GM23248 (cell line): ENCODE measurements around the gene MAP3K6. TPM values are rescaled to one million over a fixed set of nuclear protein-coding genes. Genes with fewer than 3 reads are reported as not detected.

Experiments used
- DNase-seq: peaks from one replicate; pipeline ENCODE4 v3.0.0-alpha.2; 2015
- H2AFZ ChIP-seq: fragments of 200-600 bp; sonication (generic); 2 replicates; pipeline ENCODE4 v1.6.1; 2016; ENCODE audit warnings: antibody characterized with exemption
- H3F3A ChIP-seq: fragments of 200-600 bp; sonication (generic); 2 replicates; pipeline ENCODE4 v1.6.1; 2016; ENCODE audit warnings: mild to moderate bottlenecking, antibody characterized with exemption, mixed run types; ENCODE audit not compliant: insufficient read depth
- H3K27ac ChIP-seq: fragments of 200-600 bp; sonication (generic); 2 replicates; pipeline ENCODE4 v1.5.1; 2016; ENCODE audit warnings: mild to moderate bottlenecking
- H3K27me3 ChIP-seq: fragments of 200-600 bp; sonication (generic); replicated peaks from 2 replicates; pipeline ENCODE4 v1.6.1; 2016; ENCODE audit warnings: mild to moderate bottlenecking; ENCODE audit not compliant: insufficient read depth
- H3K36me3 ChIP-seq: fragments of 200-600 bp; sonication (generic); 2 replicates; pipeline ENCODE4 v1.6.1; 2016; ENCODE audit warnings: low read depth, mild to moderate bottlenecking
- H3K4me1 ChIP-seq: fragments of 200-600 bp; sonication (generic); 2 replicates; pipeline ENCODE4 v1.6.1; 2016; ENCODE audit warnings: mild to moderate bottlenecking; ENCODE audit not compliant: insufficient read depth
- H3K4me2 ChIP-seq: fragments of 200-600 bp; sonication (generic); one replicate; pipeline ENCODE4 v1.6.1; 2016; ENCODE audit warnings: mild to moderate bottlenecking; ENCODE audit not compliant: unreplicated experiment
- H3K4me3 ChIP-seq: fragments of 200-600 bp; sonication (generic); 2 replicates; pipeline ENCODE4 v1.5.1; 2016; ENCODE audit warnings: mild to moderate bottlenecking
- H3K79me2 ChIP-seq: fragments of 200-600 bp; sonication (generic); 2 replicates; pipeline ENCODE4 v1.6.1; 2016; ENCODE audit warnings: mild to moderate bottlenecking; ENCODE audit not compliant: insufficient read depth
- H3K9ac ChIP-seq: fragments of 200-600 bp; sonication (generic); 2 replicates; pipeline ENCODE4 v1.6.1; 2016; ENCODE audit warnings: mild to moderate bottlenecking
- H3K9me2 ChIP-seq: fragments of 200-600 bp; sonication (generic); 2 replicates; pipeline ENCODE4 v1.6.1; 2016; ENCODE audit warnings: mixed run types, mild to moderate bottlenecking, moderate library complexity; ENCODE audit not compliant: insufficient read depth
- H3K9me3 ChIP-seq: fragments of 200-600 bp; sonication (generic); one replicate; pipeline ENCODE4 v1.6.1; 2017; ENCODE audit warnings: low read depth
- H4K20me1 ChIP-seq: fragments of 200-600 bp; sonication (generic); 2 replicates; pipeline ENCODE4 v1.6.0; 2016; ENCODE audit not compliant: insufficient read depth
- EZH2 ChIP-seq: fragments of 200-600 bp; sonication (generic); IDR thresholded peaks from 2 replicates; pipeline ENCODE4 v1.6.1; 2018; ENCODE audit warnings: antibody characterized with exemption, mild to moderate bottlenecking; ENCODE audit not compliant: insufficient read depth, poor library complexity, severe bottlenecking
- EZH2phosphoT487 ChIP-seq: fragments of 200-600 bp; sonication (generic); IDR thresholded peaks from 2 replicates; pipeline ENCODE4 v1.6.1; 2018; ENCODE audit warnings: antibody characterized with exemption, moderate library complexity, mild to moderate bottlenecking, low read depth; ENCODE audit not compliant: insufficient read depth
- WGBS, 2 experiments: methylation state at CpG; one replicate each; pipeline ENCODE4 v1.1.6; 2015 to 2017; ENCODE audit warnings: low lambda C conversion rate in 2 of 2, low coverage in 1 of 2; ENCODE audit errors: missing lambda C conversion rate in 2 of 2; 5-methylcytosine and 5-hydroxymethylcytosine counted together
- in situ Hi-C: fragments of 300-500 bp; cut with MboI; formaldehyde crosslinking; loops from 2 replicates; pipeline ENCODE4 v1.15.0; 2020
- polyA plus RNA-seq: library from polyadenylated mRNA; unstranded; fragments of >200 nt; fragmentation: Nextera tagmentation; extraction: Ambion mirVana; gene quantifications from 2 replicates; pipeline ENCODE4 v1.2.1, GENCODE V29; 2016
- total RNA-seq: library from RNA; depleted of rRNA; stranded (reverse); fragments of >200 nt; shearing (Covaris generic); gene quantifications from 2 replicates; pipeline ENCODE4 v1.2.3, GENCODE V29; 2014

MAP3K6 gene
- total and polyA plus RNA-seq, 2 experiments from 2014 or later, result 13.7 to 40.3 TPM

DNA sequence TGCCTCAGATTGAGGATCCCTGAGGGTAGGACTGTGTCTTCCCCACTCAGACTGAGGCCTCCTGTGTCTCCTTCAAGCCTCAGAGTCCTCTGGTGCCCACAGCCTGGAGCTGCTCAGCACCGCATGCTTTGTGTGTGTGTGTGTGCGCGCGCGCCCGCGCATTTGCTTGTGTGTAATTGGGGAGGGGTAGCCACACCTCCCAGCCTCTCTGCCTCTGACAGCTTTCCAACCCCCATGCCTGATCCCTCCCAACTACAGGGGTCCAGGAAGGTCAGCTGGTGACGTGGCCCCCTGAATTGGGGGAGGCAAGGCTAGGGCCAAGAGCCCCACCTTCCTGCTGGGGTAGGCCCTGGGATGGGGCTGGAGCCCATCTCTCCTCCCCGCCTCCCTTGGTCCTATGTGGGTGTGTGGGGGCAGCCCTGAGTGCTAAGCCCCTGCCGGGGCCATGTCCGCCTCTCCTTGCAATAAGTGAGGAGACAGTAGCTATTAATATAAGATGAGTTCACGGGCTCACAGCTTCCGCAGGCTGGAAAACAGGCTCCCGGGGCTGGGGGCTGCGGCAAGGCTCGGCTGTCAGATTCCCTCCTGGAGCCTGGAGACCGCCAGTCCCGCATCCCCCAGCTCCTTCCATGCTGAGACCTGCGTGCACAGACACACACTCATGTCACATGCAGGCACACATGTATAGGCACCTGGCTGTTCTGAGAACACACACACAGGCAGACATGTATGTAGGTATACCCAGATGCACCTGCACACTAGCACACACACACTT, 32.7 kb upstream of the MAP3K6 start:
- WGBS, 2 experiments, result 21 to 32% methylated on average over 17 to 19 of the region's 19 CpGs
- H3K9me2 ChIP-seq, result no peaks in the 10 kb centered on the region
- H3K9me3 ChIP-seq, result no peaks in the 10 kb centered on the region
- H2AFZ ChIP-seq, result no peak overlapping the region
- no peak overlapping the region for H3K4me2 ChIP-seq
- H3K4me1 ChIP-seq, result peaks cover 32% of the 10 kb centered on the region
- no peaks in the 10 kb centered on the region for H3K79me2 ChIP-seq
- no peak overlapping the region for H3K4me3 ChIP-seq
- no peak overlapping the region for H3K9ac ChIP-seq
- H3K36me3 ChIP-seq, result no peaks in the 10 kb centered on the region
- H3F3A ChIP-seq, result peaks cover 36% of the 10 kb centered on the region
- no peaks in the 10 kb centered on the region for H4K20me1 ChIP-seq
- no peak overlapping the region for H3K27ac ChIP-seq
- in situ Hi-C loops, result loop anchor here (25.0 kb wide), 1 partner anchor 213 kb away; the partner anchor contains the start of gene AHDC1
- TF ChIP-seq EZH2phosphoT487 (no peak), EZH2 (no peak)
- no peaks in the 10 kb centered on the region for H3K27me3 ChIP-seq
- no peak for DNase-seq

- no peak overlapping the region for H3K4me2 ChIP-seq
- H3K27ac ChIP-seq, result no peak overlapping the region
- H2AFZ ChIP-seq, result no peak overlapping the region
- no peaks in the 10 kb centered on the region for H3K9me2 ChIP-seq
- no peak for DNase-seq
- H3K4me3 ChIP-seq, result no peak overlapping the region
- no peak for TF ChIP-seq EZH2
- no peak for TF ChIP-seq EZH2phosphoT487
- H3K36me3 ChIP-seq, result no peaks in the 10 kb centered on the region
- H3F3A ChIP-seq, result peaks cover 28% of the 10 kb centered on the region
- H3K9ac ChIP-seq, result no peak overlapping the region
- H3K4me1 ChIP-seq, result peaks cover 23% of the 10 kb centered on the region
- no peaks in the 10 kb centered on the region for H3K79me2 ChIP-seq
- 81 to 95% methylated on average over 4 of the region's 4 CpGs for WGBS, 2 experiments
- in situ Hi-C loops, result no loop called here
- no peaks in the 10 kb centered on the region for H3K9me3 ChIP-seq
- no peaks in the 10 kb centered on the region for H4K20me1 ChIP-seq
- no peaks in the 10 kb centered on the region for H3K27me3 ChIP-seq
Measured at GRCh38 chr1:27398405-27399149, 31.8 kb upstream of the MAP3K6 start.

- no peaks in the 10 kb centered on the region for H3K9me3 ChIP-seq
- TF ChIP-seq EZH2phosphoT487, result no peak
- no peak overlapping the region for H3K27ac ChIP-seq
- H3K9me2 ChIP-seq, result no peaks in the 10 kb centered on the region
- no peak overlapping the region for H2AFZ ChIP-seq
- no peak overlapping the region for H3K4me3 ChIP-seq
- H3K4me2 ChIP-seq, result no peak overlapping the region
- in situ Hi-C loops, result no loop called here
- H3F3A ChIP-seq, result peaks cover 22% of the 10 kb centered on the region
- no peaks in the 10 kb centered on the region for H3K27me3 ChIP-seq
- no peaks in the 10 kb centered on the region for H3K79me2 ChIP-seq
- no peaks in the 10 kb centered on the region for H4K20me1 ChIP-seq
- H3K9ac ChIP-seq, result no peak overlapping the region
- no peaks in the 10 kb centered on the region for H3K36me3 ChIP-seq
- DNase-seq, result no peak
- H3K4me1 ChIP-seq, result peaks cover 15% of the 10 kb centered on the region
- WGBS, 2 experiments, result 74 to 77% methylated on average over 6 to 7 of the region's 7 CpGs
Measured at GRCh38 chr1:27397749-27398148, 31.0 kb upstream of the MAP3K6 start.

- H3F3A ChIP-seq, result peaks cover 18% of the 10 kb centered on the region
- H4K20me1 ChIP-seq, result no peaks in the 10 kb centered on the region
- 59 to 95% methylated on average over 1 to 3 of the region's 3 CpGs for WGBS, 2 experiments
- no peaks in the 10 kb centered on the region for H3K79me2 ChIP-seq
- no peak for DNase-seq
- no peak overlapping the region for H3K27ac ChIP-seq
- no peak overlapping the region for H2AFZ ChIP-seq
- in situ Hi-C loops, result no loop called here
- no peak overlapping the region for H3K9ac ChIP-seq
- H3K4me1 ChIP-seq, result peaks cover 9% of the 10 kb centered on the region
- no peaks in the 10 kb centered on the region for H3K9me2 ChIP-seq
- H3K27me3 ChIP-seq, result no peaks in the 10 kb centered on the region
- H3K9me3 ChIP-seq, result no peaks in the 10 kb centered on the region
- no peak for TF ChIP-seq EZH2
- TF ChIP-seq EZH2phosphoT487, result no peak
- H3K4me3 ChIP-seq, result no peak overlapping the region
- no peak overlapping the region for H3K4me2 ChIP-seq
- no peaks in the 10 kb centered on the region for H3K36me3 ChIP-seq
Measured at GRCh38 chr1:27397110-27397509, 30.3 kb upstream of the MAP3K6 start.
